CD8-positive, alpha-beta memory T cell (primary cell): ENCODE measurements around the gene ATG10. TPM values are rescaled to one million over a fixed set of nuclear protein-coding genes. Genes with fewer than 3 reads are reported as not detected.
A peak's percentile ranks its signal among the peaks of the same experiment; 100 is the strongest.

Experiments used
- CTCF ChIA-PET: fragments of 350-600 bp; sonication (Branson Sonifier 250); formaldehyde crosslinking; loops from one replicate; lab custom pipeline; 2021; ENCODE audit warnings: antibody characterized with exemption; lab: Charles Lee
- POLR2A ChIA-PET: fragments of 350-600 bp; sonication (Branson Sonifier 250); formaldehyde crosslinking; loops from one replicate; lab custom pipeline; 2021; ENCODE audit warnings: antibody characterized with exemption; lab: Charles Lee
- DNase-seq, 5 donors: peaks; one replicate each; pipeline versions ENCODE4 v3.0.0 to v3.0.0-alpha.2; 2020 to 2022; ENCODE audit warnings: mixed read lengths in 1 of 5
- H3K27ac ChIP-seq: one replicate; pipeline ENCODE4 v1.7.0; 2013; ENCODE audit warnings: low read depth, mild to moderate bottlenecking, low read length, moderate library complexity
- H3K27me3 ChIP-seq: 2 replicates; pipeline ENCODE4 v1.7.0; 2013; ENCODE audit warnings: low read length, mild to moderate bottlenecking; ENCODE audit not compliant: insufficient read depth, poor library complexity, severe bottlenecking
- H3K36me3 ChIP-seq: 2 replicates; pipeline ENCODE4 v1.7.0; 2013; ENCODE audit warnings: mild to moderate bottlenecking, low read length, moderate library complexity; ENCODE audit not compliant: insufficient read depth
- H3K4me1 ChIP-seq: 2 replicates; pipeline ENCODE4 v1.7.0; 2013; ENCODE audit warnings: mild to moderate bottlenecking, low read length, moderate library complexity; ENCODE audit not compliant: insufficient read depth
- H3K4me3 ChIP-seq: 2 replicates; pipeline ENCODE4 v1.7.0; 2013; ENCODE audit warnings: mild to moderate bottlenecking, low read length
- H3K9me3 ChIP-seq: 2 replicates; pipeline ENCODE4 v1.7.0; 2013; ENCODE audit warnings: mild to moderate bottlenecking, low read length
- H3K27ac Mint-ChIP-seq, 8 donors: one replicate each; pipeline ENCODE4 v1.8.0; 2020 to 2021; ENCODE audit warnings: mixed read lengths in 8 of 8, mild to moderate bottlenecking in 6 of 8, inconsistent platforms in 3 of 8, moderate library complexity in 3 of 8
- H3K27me3 Mint-ChIP-seq, 2 donors: one replicate each; pipeline ENCODE4 v1.8.0; 2020 to 2021; ENCODE audit warnings: mixed read lengths in 2 of 2, mild to moderate bottlenecking in 1 of 2, moderate library complexity in 1 of 2
- H3K36me3 Mint-ChIP-seq, 3 donors: one replicate each; pipeline ENCODE4 v1.8.0; 2020 to 2021; ENCODE audit warnings: mixed read lengths in 3 of 3, inconsistent platforms in 1 of 3, mild to moderate bottlenecking in 1 of 3
- H3K4me1 Mint-ChIP-seq, 3 donors: one replicate each; pipeline ENCODE4 v1.8.0; 2020 to 2021; ENCODE audit warnings: mixed read lengths in 3 of 3, inconsistent platforms in 1 of 3, mild to moderate bottlenecking in 1 of 3
- H3K4me3 Mint-ChIP-seq, 7 donors: one replicate each; pipeline ENCODE4 v1.8.0; 2020 to 2021; ENCODE audit warnings: mixed read lengths in 7 of 7, mild to moderate bottlenecking in 6 of 7, moderate library complexity in 4 of 7, inconsistent platforms in 2 of 7
- H3K9me3 Mint-ChIP-seq, 5 donors: one replicate each; pipeline ENCODE4 v1.8.0; 2020 to 2022; ENCODE audit warnings: mixed read lengths in 5 of 5, mild to moderate bottlenecking in 3 of 5, moderate library complexity in 2 of 5, inconsistent platforms in 1 of 5
- polyA plus RNA-seq: library from polyadenylated mRNA; unstranded; fragments of 300-500 nt; fragmentation: Illumina TruSeq; gene quantifications from one replicate; pipeline ENCODE4 v1.2.3, GENCODE V29; 2021
- total RNA-seq, 2 experiments: library from RNA; stranded (reverse); gene quantifications; one replicate each; pipeline ENCODE4 v1.2.3, GENCODE V29; 2021

ATG10 gene
- 1 to 10 TPM; 8.3 to 8.8 TPM for total RNA-seq
- polyA plus RNA-seq, result 10.3 TPM

DNA sequence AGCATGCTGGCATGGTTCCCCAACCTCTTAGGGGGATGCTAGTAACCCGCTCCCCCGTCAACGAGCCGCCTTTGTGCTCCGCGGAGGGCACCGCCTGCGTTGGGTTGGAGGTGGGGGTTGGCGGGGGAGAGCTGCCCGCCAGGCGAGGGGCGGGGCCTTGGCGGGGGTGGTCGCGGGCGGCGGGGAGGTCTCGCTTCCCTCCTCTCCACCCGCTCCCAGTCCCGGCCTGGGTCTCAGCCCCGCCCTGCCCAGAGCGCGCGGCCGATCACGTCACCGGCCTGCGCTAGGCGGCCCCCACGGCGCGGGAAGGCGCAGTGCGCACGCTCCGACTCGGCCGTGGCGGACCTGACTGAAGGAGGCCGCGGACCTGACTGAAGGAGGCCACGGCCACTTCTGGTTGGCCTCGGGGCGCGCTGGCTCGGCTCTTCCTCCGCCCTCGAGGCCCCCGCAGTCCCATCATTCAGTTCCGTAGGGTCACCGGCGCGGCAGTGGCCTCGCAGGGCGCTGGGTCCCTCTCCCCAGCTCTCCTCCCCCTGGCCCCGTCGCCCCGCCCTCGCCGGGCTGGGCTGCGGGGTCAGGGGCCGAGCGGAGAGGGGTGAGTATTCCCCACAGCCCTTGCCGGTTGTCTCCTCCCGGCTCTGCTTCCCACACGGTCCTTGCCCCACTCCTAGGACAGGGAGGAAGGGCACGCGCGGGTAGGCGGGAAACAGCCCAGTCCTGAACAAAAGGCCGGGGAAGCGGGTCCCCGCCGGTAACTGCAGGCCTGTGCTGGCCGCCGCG is at the start of gene ATG10:
TSS of gene ATG10 (plus strand) at position 312 of the 780 bp plus-strand sequence. CDS start 15,548 bp downstream, outside the sequence.
- H3K27ac Mint-ChIP-seq, result peak within 1 kb of the TSS; percentile 95 to 100 (median 100)
- POLR2A ChIA-PET, result interaction anchor here (1.0 to 2.3 kb wide), 3 partner anchors 121 to 670 kb away, joined by 5 to 14 read pairs (median 12); partner anchors contain the start of genes SSBP2 and ZCCHC9
- peaks cover 19 to 26% (median 20%) of the 10 kb centered on the region in 3 donors for H3K4me1 Mint-ChIP-seq
- Histone ChIP-seq H3K27me3 (no peaks in the 10 kb centered on the region), H3K27ac (peak within 1 kb of the TSS; percentile 93), H3K4me3 (peak within 1 kb of the TSS; percentile 79), H3K36me3 (no peaks in the 10 kb centered on the region), H3K4me1 (peaks cover 23% of the 10 kb centered on the region), H3K9me3 (no peaks in the 10 kb centered on the region)
- CTCF ChIA-PET, result no interaction called here
- H3K4me3 Mint-ChIP-seq, result peak within 1 kb of the TSS; percentile 94 to 99 (median 97)
- peak; percentile 83 to 91 (median 87) for DNase-seq
- H3K27me3 Mint-ChIP-seq, result no peaks in the 10 kb centered on the region
- no peaks in the 10 kb centered on the region for H3K9me3 Mint-ChIP-seq
- H3K36me3 Mint-ChIP-seq, result peaks cover 0 to 6% (median 0%) of the 10 kb centered on the region in 3 donors

DNA sequence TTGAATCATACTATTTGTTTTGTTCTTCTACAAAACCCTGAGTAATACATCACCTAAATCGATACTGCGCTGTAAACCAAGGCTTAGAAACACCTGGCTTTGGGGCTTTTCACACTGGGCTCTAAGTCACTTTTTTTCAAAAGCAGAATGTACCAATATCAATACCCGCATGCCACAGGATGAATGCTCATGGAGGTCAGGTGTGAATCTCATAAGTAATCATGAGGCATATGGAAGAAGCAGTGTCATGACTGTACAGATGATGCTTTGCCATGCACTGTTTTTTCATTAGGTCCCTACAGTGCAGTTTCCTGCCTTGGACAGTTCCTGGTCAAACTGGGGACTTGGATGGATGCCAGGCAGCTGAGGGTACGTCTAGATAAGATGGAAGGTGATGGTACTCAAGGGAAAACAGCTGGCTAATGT is 49.0 kb upstream of the ATG10 start:
- no peak for DNase-seq
- peaks cover 3 to 4% (median 4%) of the 10 kb centered on the region in 5 donors for H3K9me3 Mint-ChIP-seq
- no peak overlapping the region for H3K4me3 ChIP-seq
- no peak overlapping the region for H3K27ac ChIP-seq
- peaks cover 0 to 12% (median 2%) of the 10 kb centered on the region in 3 donors for H3K36me3 Mint-ChIP-seq
- H3K36me3 ChIP-seq, result no peaks in the 10 kb centered on the region
- ChIA-PET POLR2A (no interaction called here), CTCF (no interaction called here)
- H3K4me1 Mint-ChIP-seq, result no peaks in the 10 kb centered on the region
- H3K27ac Mint-ChIP-seq, result no peak overlapping the region
- H3K27me3 Mint-ChIP-seq, result peaks cover 18 to 33% of the 10 kb centered on the region in 2 donors
- no peaks in the 10 kb centered on the region for H3K27me3 ChIP-seq
- no peaks in the 10 kb centered on the region for H3K9me3 ChIP-seq
- H3K4me1 ChIP-seq, result no peaks in the 10 kb centered on the region
- no peak overlapping the region for H3K4me3 Mint-ChIP-seq

GRCh38 chr5:81924442-81924841 is 47.4 kb upstream of the ATG10 start:
- no peak overlapping the region for H3K27ac ChIP-seq
- Mint-ChIP-seq H3K27me3 (peaks cover 21 to 35% of the 10 kb centered on the region in 2 donors), H3K4me3 (no peak overlapping the region), H3K27ac (no peak overlapping the region), H3K9me3 (peaks cover 4 to 6% (median 4%) of the 10 kb centered on the region in 5 donors), H3K4me1 (no peaks in the 10 kb centered on the region), H3K36me3 (peaks cover 0 to 12% (median 2%) of the 10 kb centered on the region in 3 donors)
- CTCF ChIA-PET, result no interaction called here
- H3K9me3 ChIP-seq, result no peaks in the 10 kb centered on the region
- no peak overlapping the region for H3K4me3 ChIP-seq
- no peaks in the 10 kb centered on the region for H3K36me3 ChIP-seq
- no peaks in the 10 kb centered on the region for H3K27me3 ChIP-seq
- DNase-seq, result no peak
- POLR2A ChIA-PET, result no interaction called here
- no peaks in the 10 kb centered on the region for H3K4me1 ChIP-seq

GRCh38 chr5:81925009-81925408 is 46.8 kb upstream of the ATG10 start:
- no peaks in the 10 kb centered on the region for H3K36me3 ChIP-seq
- H3K4me3 Mint-ChIP-seq, result no peak overlapping the region
- ChIA-PET POLR2A (no interaction called here), CTCF (no interaction called here)
- no peak overlapping the region for H3K4me3 ChIP-seq
- H3K27me3 ChIP-seq, result no peaks in the 10 kb centered on the region
- H3K9me3 ChIP-seq, result no peaks in the 10 kb centered on the region
- DNase-seq, result no peak
- peaks cover 4 to 6% (median 4%) of the 10 kb centered on the region in 5 donors for H3K9me3 Mint-ChIP-seq
- H3K27me3 Mint-ChIP-seq, result peaks cover 21 to 35% of the 10 kb centered on the region in 2 donors
- H3K27ac ChIP-seq, result no peak overlapping the region
- H3K4me1 ChIP-seq, result no peaks in the 10 kb centered on the region
- H3K27ac Mint-ChIP-seq, result no peak overlapping the region
- peaks cover 0 to 12% (median 2%) of the 10 kb centered on the region in 3 donors for H3K36me3 Mint-ChIP-seq
- H3K4me1 Mint-ChIP-seq, result no peaks in the 10 kb centered on the region

DNA sequence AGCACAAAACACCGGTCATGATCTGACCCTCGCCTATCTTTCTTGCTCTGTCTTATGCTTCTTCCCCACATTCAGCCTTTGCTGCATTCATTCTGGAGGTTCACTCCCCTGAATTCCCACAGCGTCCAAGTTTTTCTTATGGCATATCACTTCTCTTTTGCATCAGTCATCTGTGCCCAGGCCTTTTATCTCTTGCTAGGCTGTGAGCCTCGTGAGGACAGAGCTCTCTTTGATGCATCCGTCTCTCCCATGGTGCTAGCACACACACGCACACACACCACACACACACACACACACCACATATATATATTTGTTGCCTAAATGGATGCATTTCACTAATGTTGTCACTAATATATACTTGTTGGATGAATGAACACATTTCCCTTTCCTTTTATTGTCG is 45.8 kb upstream of the ATG10 start:
- H3K36me3 Mint-ChIP-seq, result peaks cover 0 to 12% (median 2%) of the 10 kb centered on the region in 3 donors
- peaks cover 21 to 35% of the 10 kb centered on the region in 2 donors for H3K27me3 Mint-ChIP-seq
- POLR2A ChIA-PET, result no interaction called here

GRCh38 chr5:81936066-81936465 is 35.8 kb upstream of the ATG10 start:
- no peak overlapping the region for H3K27ac Mint-ChIP-seq
- H3K27me3 Mint-ChIP-seq, result peaks cover 3 to 5% of the 10 kb centered on the region in 2 donors
- Histone ChIP-seq H3K9me3 (no peaks in the 10 kb centered on the region), H3K36me3 (no peaks in the 10 kb centered on the region), H3K27me3 (no peaks in the 10 kb centered on the region), H3K4me1 (no peaks in the 10 kb centered on the region), H3K4me3 (no peak overlapping the region), H3K27ac (no peak overlapping the region)
- H3K9me3 Mint-ChIP-seq, result peaks cover 0 to 3% (median 2%) of the 10 kb centered on the region in 5 donors
- no peak overlapping the region for H3K4me3 Mint-ChIP-seq
- peaks cover 0 to 7% (median 0%) of the 10 kb centered on the region in 3 donors for H3K36me3 Mint-ChIP-seq
- H3K4me1 Mint-ChIP-seq, result no peaks in the 10 kb centered on the region
- no peak for DNase-seq
- ChIA-PET CTCF (no interaction called here), POLR2A (no interaction called here)

More for the DNA sequence above, 45.8 kb upstream of the ATG10 start:
- no peaks in the 10 kb centered on the region for H3K4me1 Mint-ChIP-seq
- Histone ChIP-seq H3K27ac (no peak overlapping the region), H3K9me3 (no peaks in the 10 kb centered on the region), H3K27me3 (no peaks in the 10 kb centered on the region), H3K4me3 (no peak overlapping the region), H3K4me1 (no peaks in the 10 kb centered on the region), H3K36me3 (no peaks in the 10 kb centered on the region)
- no peak overlapping the region for H3K4me3 Mint-ChIP-seq
- CTCF ChIA-PET, result no interaction called here
- DNase-seq, result no peak
- H3K27ac Mint-ChIP-seq, result no peak overlapping the region
- peaks cover 4 to 6% (median 4%) of the 10 kb centered on the region in 5 donors for H3K9me3 Mint-ChIP-seq

- Mint-ChIP-seq H3K9me3 (peaks cover 4 to 8% (median 7%) of the 10 kb centered on the region in 5 donors), H3K4me1 (no peaks in the 10 kb centered on the region), H3K36me3 (peaks cover 0 to 13% (median 0%) of the 10 kb centered on the region in 3 donors), H3K4me3 (no peak overlapping the region), H3K27me3 (peaks cover 3 to 5% of the 10 kb centered on the region in 2 donors), H3K27ac (no peak overlapping the region)
- Histone ChIP-seq H3K27me3 (no peaks in the 10 kb centered on the region), H3K9me3 (no peaks in the 10 kb centered on the region), H3K27ac (no peak overlapping the region), H3K4me3 (no peak overlapping the region), H3K4me1 (no peaks in the 10 kb centered on the region), H3K36me3 (no peaks in the 10 kb centered on the region)
- ChIA-PET CTCF (no interaction called here), POLR2A (no interaction called here)
- no peak for DNase-seq
Observed at GRCh38 chr5:81936750-81937149, 35.1 kb upstream of the ATG10 start.

DNA sequence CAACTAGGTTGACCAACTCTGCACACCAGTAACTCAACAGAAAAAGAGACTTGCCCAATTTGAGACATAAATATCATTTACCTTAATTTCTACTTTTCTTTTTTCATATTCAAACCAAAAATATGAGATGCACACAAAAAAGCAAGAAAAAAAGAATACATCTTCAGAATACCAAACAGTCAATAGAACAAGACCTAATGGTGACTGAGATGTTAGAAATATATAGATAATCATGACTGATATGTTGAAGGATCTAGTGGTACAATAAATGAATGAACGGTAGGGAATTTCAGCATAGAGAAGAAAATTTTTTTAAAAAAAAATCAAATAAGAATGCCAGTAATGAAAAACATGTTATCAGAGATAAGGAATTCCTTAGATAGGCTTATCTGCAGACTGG is 29.1 kb upstream of the ATG10 start:
- Histone ChIP-seq H3K27ac (no peak overlapping the region), H3K4me3 (no peak overlapping the region), H3K36me3 (no peaks in the 10 kb centered on the region), H3K9me3 (no peaks in the 10 kb centered on the region), H3K27me3 (no peaks in the 10 kb centered on the region), H3K4me1 (no peaks in the 10 kb centered on the region)
- CTCF ChIA-PET, result no interaction called here
- H3K9me3 Mint-ChIP-seq, result peaks cover 20 to 26% (median 25%) of the 10 kb centered on the region in 5 donors
- DNase-seq, result no peak
- no peak overlapping the region for H3K27ac Mint-ChIP-seq
- POLR2A ChIA-PET, result no interaction called here
- no peaks in the 10 kb centered on the region for H3K4me1 Mint-ChIP-seq
- H3K27me3 Mint-ChIP-seq, result peaks cover 0 to 3% of the 10 kb centered on the region in 2 donors
- peaks cover 0 to 29% (median 0%) of the 10 kb centered on the region in 3 donors for H3K36me3 Mint-ChIP-seq
- H3K4me3 Mint-ChIP-seq, result no peak overlapping the region
